Activated T-helper 9 cell treated with anti-CD3 and anti-CD28 coated beads, Interleukin-2, amount 50 U/mL, for 16 hours (primary cell): ENCODE results near the gene PDE4B.
"Not testable (repeated sequence)": the region's sequence is repeated elsewhere in the genome, so short reads cannot be mapped to it uniquely, and the experiment has no call there.

Source experiments
- DNase-seq: peaks from one replicate; pipeline ENCODE4 v3.0.0-alpha.2; 2020; ENCODE audit warnings: low read depth

The PDE4B gene

GRCh38 chr1:65953170-65953569 lies 160.5 kb downstream of the PDE4B start:
- DNase-seq = no peak

- DNase-seq = no peak
Observed at GRCh38 chr1:65955071-65955470, 162.4 kb downstream of the PDE4B start.

DNA sequence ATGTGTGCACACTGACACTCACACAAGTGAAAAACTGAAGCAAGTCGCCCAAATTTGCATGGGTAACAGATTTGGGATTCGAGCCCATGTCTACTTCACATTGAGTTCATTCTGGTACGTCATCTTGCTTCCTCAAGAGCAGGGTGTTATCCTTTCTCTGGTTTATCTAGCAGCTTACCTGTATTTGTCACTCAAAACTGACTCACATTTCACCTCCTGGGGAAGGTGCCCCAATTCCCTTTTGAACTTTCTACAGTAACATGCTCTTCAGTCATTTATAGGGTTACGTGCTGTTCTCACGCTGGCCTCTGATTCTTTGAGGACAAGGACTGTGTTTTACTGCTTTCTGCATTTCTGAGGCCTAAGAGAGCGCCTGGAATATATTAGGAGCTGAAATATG lies 162.8 kb downstream of the PDE4B start:
- no peak for DNase-seq

DNA sequence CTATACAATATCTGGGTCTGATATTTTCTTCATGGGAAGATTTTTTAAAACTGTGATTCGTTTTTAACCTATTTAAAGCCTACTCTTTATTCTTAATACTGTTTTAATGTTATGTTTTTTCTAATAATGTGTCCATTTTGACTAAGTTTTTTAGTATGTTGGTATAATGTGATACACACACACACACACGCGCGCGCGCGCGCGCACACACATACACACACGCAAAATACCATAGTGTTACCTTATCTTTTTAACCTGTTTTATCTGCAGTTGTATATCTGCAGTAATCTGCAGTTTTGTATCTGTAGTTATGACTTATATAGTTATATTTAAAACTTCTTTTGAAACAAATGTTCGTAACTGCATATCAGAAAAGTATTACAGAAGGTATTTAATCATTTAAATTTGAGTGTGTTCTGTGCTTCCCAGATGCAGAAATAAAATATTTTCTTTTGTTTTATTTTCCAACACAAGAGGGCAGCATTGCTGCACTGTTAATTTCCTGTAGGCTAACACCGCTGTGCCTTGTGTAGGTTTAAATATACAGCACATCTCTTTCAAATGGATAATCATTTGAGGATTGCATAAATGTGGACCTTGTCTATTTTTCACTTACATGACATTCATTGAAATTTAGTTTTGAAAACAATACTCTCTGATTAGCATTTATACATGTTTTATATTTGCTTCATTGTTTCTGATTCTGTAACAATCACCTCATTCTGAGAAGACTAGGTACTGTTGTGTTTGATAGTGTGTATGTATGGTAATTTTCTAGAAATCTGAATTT lies 166.1 kb downstream of the PDE4B start:
- no peak for DNase-seq

GRCh38 chr1:65959896-65960567 lies 167.3 kb downstream of the PDE4B start:
- no peak for DNase-seq

DNA sequence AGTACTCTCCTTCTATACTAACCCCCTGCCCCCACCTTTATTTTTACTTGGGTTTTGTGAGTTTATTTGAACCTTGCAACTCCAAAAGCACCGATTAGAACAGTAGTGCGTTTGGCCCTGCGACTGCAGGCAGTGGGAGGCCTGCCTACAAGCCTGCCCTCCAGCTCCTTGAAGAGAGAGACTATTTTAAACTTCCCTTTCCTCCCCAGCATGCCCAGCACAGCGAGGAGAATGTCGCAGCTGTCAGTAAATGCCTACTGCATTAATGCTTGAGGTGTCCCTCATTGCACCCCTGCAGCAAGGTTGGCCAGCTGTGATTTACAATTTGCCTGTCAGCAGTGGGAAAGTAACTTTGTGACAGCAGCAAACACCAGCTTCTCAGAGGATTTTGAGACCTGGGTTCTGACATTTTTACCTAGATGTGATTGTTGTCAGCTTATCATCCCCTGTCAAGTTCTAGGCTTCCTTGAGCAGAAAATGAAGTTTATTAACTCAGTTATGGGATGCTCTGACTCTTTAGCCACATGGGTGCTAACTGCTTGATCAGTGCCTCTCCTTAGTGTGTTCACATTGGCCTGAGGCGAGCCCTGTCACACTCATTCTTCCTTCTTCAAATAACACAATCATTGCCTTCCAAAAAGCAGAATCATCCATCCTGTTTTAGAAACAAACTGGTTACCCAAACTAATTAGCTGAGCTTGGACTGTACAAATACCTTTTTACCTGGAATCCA lies 170.6 kb downstream of the PDE4B start:
- DNase-seq = no peak

DNA sequence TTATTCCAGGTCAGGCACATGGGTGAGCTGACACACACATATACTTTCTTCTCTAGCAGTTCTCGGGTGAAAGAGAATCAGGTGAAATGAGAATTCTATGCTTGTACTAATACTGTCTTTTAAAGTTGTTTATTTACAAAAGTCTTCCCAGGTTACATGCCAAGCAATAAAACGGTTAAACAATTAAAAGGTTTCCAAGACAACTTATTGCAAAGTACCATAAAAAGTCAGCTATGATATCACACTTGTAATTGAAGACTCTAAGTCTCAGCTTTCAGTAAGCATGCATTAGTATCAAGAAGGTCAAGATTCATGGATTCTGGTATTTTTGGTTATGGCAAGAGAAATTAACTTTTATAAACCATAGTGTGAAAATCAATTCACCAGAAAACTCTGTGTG lies 171.4 kb downstream of the PDE4B start:
- DNase-seq = no peak

- DNase-seq = no peak
Observed at GRCh38 chr1:65965112-65965996, 172.7 kb downstream of the PDE4B start.

DNA sequence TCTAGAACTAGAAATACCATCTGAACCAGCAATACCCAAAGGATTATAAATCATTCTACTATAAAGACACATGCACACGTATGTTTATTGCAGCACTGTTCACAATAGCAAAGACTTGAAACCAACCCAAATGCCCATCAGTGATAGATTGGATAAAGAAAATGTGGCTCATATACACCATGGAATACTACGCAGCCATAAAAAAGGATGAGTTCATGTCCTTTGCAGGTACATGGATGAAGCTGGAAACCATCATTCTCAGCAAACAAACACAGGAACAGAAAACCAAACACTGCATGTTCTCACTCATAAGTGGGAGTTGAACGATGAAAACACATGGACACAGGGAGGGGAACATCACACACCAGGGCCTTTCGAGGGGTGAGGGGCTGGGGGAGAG lies 174.8 kb downstream of the PDE4B start:
- DNase-seq = not testable (repeated sequence)

GRCh38 chr1:65971547-65971946 lies 178.9 kb downstream of the PDE4B start:
- no peak for DNase-seq

DNA sequence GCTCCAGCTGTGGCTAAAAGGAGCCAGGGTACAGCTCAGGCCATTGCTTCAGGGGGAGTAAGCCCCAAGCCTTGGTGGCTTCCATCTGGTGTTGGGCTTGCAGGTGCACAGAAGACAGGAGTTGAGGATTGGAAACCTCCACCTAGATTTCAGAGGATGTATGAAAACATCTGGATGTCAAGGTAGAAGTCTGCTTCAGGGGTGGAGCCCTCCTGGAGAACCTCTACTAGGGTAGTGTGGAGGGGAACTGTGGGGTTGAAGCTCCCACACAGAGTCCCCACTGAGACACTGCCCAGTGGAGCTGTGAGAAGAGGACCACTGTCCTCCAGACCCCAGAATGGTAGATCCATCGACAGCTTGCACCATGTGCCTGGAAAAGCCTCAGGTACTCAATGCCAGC lies 183.0 kb downstream of the PDE4B start:
- no peak for DNase-seq

GRCh38 chr1:65979136-65980044 lies 186.7 kb downstream of the PDE4B start:
- no peak for DNase-seq

GRCh38 chr1:65980237-65980636 lies 187.5 kb downstream of the PDE4B start:
- DNase-seq = no peak

DNA sequence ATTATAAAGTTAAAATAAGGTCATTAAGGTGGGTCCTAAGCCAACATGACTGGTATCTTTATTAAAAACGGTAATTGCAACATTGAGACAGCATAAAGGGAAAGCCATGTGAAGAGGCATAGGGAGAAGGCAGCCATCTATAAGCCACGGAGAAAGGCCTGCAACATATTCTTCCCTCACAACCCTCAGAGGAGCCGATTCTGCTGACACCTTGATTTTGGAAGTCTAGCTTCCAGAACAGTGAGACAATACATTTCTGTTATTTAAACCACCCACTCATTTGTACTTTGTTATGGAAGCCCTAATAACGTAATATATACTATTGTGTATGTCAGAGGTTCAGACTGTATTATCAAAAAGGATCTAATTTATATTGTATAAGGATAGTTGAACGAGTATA lies 190.8 kb downstream of the PDE4B start:
- DNase-seq = no peak

- DNase-seq = no peak
Observed at GRCh38 chr1:65985393-65986066, 192.8 kb downstream of the PDE4B start.

DNA sequence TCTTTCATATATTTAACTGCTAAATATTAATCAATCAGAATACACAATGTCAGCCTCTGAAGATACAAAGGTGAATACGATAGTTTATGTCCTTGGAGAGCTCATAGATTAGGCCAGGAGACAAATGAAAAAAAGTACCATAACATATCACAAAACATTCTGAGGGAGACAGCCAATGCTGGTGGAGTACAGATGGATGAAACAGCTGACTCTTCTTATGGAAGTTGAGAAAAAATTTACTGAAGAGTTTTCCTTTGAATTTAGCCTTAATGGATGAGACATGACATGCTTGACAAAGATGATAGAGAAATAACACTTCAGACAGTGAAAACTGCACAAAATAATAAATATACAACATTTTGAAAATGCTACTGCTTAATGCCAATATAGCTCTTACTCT lies 193.5 kb downstream of the PDE4B start:
- DNase-seq = no peak

DNA sequence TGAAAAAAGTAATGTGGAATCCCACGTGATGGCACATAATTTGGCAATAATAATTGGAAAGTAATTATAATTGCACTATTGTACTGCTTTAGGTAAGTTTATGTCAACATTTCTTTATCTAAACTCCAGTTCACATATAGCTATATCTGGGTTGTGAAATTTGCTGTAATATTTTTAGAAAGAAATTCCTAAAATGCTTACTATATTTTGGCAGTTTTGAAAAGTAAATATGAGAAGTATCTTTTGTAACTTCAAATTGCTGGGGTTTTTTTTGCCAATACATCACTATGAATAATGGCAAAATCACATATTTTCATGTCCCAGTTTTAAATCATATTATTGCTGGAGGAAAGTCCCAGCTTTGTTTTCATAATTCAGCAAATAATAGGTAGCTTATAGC lies 197.5 kb downstream of the PDE4B start:
- DNase-seq = no peak

- no peak for DNase-seq
Observed at GRCh38 chr1:65991694-65992093, 199.0 kb downstream of the PDE4B start.

- no peak for DNase-seq
Observed at GRCh38 chr1:65992165-65992821, 199.6 kb downstream of the PDE4B start.

- DNase-seq = no peak
Observed at GRCh38 chr1:65992831-65993271, 200.2 kb downstream of the PDE4B start.
